Left renal pelvis (tissue), 4 donors: Measurements from ENCODE around the gene CD151. TPM values are rescaled to one million over a fixed set of nuclear protein-coding genes. Genes with fewer than 3 reads are reported as not detected.

Experiments
- DNase-seq, 4 donors: peaks; one replicate each; pipeline ENCODE4 v3.0.0-alpha.2; 2013; ENCODE audit warnings: low read depth in 4 of 4, low spot score in 3 of 4
- polyA plus RNA-seq, 4 donors: library from polyadenylated mRNA; unstranded; fragments of 120-200 nt; gene quantifications; one replicate each; pipeline ENCODE4 v1.2.1, GENCODE V29; 2013; ENCODE audit not compliant: insufficient read length in 4 of 4

The CD151 gene
- polyA plus RNA-seq, 4 donors, result 124 to 228 (median 174) TPM

DNA sequence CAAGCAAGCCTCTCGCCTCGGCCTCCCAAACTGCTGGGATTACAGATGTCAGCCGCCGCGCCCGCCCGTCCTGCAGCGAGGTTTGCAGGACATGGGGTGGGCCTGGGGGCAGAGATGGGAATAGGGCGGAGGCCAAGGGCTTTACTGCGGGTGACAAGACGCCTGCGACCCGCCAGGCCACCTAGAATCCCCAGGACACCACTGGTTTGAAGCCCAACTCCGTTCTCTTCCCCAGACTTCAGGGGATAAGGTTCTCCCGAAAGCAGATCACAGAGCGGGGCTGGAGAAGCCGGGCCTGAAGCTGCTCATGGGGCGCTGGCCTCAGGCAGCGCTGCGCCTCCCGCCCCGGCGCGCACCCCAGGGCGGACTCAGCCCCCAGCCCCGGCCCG lies 9.2 kb downstream of the CD151 start:
- no peak for DNase-seq

DNA sequence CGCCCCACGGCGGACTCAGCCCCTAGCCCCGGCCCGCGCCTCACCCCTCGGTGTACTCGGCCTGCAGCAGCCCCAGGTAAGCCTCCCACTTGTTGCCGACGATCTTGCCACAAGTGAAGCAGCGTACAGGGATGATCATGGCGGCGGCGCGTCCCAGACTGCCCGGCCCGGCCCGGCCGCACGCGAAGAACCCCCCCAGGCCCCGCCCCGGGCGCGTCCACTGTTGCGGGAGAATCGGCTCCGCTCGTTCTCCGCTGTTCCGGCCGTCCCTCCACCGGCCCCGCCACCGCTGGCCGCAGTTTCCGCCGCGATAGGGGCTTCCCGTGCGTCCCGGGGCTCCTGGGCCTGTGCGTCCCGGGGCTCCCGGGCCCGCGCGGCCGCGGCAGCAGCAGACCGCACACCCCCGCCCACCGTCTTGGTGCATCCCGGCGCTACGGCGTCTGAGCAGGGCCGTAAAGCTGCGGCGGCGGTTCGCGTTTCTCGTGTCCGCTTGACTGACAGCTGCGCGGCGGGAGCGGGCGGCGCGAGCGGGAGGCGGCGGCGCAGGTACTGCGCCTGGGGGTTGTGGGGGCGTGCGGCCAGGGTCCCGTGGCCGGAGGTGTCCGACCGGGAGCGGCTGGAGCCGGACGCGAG lies 9.7 kb downstream of the CD151 start, which contains the start of the genes POLR2L and TSPAN4:
TSS of gene POLR2L (minus strand) at position 160 of the 633 bp plus-strand sequence. CDS start at position 139, 21 bp downstream.
TSS of gene TSPAN4 (plus strand) at position 483 of the 633 bp plus-strand sequence. CDS start 7,453 bp downstream, outside the sequence.
- no peak for DNase-seq

DNA sequence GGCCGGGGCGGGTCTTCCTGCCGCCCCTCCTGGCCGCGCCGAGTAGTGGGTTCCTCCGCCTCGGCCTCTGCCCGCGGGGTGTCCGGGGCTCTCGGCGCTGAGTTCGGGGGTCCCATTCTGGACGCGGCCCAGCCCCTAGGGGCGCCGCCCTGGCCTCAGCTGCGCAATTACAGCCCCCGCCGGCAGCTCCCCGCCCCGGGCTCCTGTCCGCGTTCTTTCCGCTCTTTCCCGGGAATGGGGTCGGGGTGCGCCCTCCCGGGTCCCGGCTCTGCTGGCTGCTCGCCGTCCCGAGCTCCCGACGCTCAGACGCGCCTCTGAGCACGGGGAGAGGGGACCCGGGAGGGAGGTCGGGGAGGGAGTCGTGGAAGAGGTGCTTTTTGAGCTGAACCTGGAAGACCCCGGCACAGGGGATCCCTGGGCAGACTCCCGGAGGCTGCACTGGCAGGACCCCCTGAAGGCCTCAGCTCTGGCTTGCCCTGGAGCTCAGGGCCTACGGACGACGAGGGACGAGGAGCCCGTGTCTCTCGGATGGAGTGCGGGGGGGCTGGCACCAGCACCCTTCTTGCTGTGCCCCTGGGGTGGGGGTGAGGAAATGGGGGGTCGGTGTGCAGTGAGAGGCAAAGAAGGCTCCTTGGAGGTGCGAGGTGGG lies 10.5 kb downstream of the CD151 start:
- no peak for DNase-seq

DNA sequence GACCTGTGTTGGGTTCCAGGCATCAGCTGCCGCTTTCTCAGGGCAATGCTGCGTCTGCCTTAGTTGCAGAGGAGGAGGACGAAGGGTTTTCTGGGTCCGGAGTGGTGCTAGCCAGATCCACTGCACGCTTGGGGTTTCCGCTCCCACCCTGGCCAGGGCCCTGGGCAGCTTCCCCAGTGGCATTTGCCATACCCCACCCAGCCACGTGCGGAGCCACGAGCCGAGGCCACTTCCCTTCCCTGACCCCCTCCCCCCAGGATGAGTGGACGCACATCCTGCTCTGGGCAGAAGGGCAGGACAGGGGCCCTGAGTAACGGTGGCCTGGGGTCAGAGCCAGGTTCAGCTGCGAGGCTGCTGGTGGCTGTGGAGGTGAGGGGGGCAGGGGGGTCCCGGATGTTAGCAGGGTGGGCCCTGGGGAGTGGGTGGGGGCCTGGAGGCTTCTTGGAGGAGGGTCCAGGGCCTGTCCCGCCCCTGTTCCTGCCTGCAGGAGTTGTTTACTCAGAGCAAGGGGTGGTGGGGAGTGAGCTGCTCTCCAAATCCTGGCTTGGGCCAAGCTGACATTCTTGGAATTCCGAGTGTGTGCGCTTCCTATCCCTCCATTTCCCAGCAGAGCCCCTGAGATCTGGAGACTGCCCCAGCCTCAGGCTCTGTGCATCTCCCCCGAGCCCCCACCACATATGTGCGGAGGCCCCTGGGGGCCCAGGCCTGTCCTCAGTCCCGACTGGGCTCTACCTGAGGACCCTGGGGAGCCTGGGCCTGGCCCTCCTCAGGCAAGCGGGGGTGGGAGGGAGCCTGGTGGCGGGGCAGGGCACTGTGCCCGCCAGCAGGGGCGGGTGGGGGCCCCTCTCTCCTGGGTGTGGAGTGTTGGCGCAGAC lies 11.3 kb downstream of the CD151 start:
- no peak for DNase-seq

DNA sequence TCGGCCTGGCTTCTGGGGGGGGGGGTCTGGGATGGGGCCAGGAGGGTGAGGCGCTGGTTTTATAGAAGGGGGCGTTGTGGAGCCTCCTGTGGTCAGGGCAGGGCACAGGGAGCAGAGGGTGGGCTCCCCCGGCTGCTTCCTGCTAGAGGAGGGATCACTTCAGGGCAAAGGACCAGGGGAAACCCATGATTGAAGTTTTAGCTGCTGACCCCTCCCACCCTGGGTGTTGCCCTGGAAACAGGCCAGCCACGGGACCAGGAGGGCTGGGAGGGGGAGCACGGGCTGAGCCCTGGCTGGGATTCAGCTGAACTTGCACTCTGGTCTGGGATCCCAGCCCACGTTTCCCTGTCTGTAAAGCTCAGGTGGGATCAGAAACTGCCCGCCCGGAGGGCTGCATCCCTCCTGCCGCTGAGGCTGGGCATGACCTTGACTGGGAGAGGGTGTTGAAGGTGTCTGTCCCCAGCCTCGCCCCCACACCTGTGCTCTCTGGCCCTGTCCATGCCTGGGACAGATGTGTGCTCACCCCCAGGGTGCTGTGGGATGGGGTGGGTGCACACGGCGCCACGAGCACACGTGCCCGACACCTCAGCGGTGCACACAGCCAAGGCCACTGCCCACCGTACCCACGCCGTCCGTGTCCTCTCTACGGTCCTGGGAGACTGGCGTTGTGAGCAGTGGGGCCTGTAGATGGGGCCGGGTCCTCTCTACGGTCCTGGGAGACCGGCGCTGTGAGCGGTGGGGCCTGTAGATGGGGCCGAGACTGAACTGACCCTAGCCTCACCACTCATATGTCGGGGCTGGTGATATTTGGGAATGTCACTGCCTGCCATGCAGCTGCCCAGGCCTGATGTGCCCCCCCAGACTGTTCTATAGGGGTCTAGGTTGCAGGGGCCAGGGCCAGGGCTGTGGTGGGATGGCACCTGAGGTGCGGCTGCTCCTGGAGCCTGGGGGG lies 12.2 kb downstream of the CD151 start:
- DNase-seq, result peak in 1 of 4 donors; percentile 75

DNA sequence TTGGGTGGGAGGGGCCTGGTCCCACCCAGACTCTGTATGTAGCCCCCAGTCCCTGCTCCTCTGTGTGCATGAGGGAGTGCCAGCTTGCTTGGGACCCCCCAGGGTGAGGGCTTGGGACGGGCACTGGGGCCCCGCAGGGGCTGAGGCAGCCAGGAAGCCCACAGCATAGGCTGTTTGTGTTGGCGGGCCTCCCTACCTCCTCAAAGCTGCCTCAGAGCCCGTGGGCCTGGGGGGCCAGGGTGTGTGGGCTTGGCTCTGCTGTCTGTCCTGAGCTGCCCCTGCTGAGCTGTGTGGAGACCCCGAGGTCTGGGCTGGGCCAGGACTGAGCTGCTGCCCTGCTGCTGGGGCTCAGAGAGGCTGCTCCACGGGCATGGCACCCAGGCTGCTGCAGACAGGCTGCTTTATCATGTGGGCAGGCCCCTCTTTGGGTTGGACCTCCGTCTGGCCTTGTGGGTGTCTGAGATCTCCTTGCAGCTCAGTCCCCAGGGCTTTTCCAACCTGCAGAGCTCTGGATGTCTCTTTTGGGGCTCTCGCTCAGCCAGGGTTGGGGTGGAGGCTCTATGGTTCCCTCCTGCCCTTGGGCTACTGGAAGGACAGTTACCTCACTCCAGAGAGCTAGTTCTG lies 13.2 kb downstream of the CD151 start:
- no peak for DNase-seq

DNA sequence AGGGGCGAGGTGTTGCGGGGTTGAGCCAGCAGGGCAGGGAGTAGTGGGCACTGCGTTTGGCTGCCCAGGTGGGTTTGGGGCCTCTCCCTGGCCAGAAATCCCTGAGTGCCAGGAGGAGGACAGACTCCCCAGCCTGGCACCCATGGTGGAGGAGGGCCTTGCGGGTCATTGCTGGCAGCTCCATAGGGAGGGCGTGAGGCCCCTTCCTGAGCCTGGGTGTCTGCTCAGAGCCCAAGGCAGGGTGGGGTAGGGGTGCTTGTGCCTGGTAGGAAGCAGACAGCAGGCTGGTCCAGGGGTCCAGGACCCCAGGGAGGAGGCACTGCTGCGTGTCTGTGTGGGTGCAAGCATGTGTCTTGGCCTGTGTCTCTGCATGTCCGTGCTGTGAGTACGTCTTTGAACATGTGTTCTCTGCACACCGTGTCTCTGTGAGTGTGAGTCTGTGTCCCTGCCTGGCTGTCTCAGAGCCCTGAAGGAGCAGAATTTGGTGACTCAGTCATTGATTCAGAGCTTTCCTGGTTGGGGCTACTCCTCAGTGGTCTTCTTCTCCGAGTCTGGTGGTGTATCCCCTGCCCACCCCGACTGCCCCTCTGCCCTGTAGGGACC lies 13.8 kb downstream of the CD151 start:
- no peak for DNase-seq

DNA sequence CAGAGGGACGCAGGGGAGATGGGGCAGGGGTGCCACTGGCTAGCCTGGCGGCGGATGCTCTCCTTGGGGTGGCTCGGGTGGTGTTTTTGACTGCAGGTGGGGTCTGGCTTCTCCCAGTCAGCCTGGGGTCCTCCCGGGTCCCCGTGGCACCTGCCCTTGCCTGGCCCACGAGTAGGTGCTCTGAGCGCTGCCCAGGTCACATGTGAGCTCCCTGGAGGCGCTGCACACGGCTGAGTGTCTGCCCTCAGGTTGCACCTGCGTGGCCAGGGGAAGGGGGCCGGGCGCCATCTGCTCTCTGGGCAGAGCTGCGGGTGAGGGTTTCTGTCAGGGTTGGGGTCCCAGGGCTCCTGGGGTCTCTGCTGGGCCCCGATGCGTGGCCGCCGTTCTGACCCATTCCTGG lies 15.1 kb downstream of the CD151 start:
- no peak for DNase-seq

DNA sequence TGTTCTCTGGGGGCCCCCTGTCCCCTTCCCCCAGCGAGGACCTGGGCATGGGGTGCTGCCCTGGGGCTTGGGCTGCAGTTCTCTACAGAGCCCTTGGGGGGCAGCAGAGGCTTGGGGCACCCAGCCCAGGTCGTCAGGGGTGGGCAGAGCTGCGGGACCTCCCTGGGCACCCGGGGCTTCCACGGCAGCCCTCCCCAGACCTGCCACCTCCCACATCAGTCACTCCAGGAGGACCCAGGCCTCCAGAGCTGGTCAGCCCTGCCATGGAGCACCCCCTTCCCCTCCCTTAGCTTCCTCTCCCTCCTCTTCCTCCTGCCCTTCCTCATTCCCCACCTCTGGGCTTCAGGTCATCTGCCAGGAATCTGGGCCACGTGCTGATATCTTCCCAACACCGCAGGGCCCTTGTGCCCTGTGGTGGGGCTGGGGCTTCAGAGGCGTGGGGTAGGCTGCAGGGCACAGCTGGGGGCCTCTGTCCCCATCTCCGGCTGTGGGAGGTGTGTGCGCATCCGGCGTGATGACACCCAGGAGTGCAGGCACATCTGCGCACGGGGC lies 15.7 kb downstream of the CD151 start:
- no peak for DNase-seq

DNA sequence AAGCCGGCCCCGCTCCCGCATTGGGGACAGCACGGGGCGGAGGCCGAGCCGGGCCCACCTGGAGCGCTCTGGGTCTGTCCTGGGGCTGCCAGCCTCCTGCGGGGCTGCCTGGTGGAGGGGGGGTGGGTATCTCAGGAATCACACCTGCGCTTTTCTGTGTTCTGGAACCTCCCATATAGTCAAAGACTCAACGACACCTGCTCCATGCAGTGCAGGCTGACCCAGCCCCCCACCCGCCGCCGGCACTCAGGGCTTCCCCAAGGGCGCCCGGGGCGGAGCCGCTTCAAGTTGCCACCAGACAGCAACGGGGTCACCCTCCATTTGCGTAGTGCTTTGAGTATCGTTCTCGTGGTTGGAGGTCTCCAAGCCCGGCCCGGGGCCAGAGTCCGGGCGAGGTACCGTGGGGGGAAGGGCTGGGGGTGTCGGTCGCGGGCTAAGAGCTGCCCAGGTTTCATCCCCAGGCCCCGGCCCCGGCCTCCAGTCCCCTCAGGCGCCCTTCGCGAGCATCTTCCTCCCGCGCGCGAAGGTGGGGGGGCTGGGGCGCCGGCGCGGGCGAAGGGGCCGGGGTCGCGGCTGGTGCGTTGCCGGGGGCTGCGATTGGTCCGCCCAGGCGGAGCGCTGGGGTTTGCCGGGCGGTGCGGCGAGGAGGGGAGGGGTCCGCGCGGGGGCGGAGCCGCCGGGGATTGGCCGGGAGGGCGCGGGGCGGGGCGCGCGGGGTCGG lies 16.5 kb downstream of the CD151 start:
- DNase-seq, result no peak

DNA sequence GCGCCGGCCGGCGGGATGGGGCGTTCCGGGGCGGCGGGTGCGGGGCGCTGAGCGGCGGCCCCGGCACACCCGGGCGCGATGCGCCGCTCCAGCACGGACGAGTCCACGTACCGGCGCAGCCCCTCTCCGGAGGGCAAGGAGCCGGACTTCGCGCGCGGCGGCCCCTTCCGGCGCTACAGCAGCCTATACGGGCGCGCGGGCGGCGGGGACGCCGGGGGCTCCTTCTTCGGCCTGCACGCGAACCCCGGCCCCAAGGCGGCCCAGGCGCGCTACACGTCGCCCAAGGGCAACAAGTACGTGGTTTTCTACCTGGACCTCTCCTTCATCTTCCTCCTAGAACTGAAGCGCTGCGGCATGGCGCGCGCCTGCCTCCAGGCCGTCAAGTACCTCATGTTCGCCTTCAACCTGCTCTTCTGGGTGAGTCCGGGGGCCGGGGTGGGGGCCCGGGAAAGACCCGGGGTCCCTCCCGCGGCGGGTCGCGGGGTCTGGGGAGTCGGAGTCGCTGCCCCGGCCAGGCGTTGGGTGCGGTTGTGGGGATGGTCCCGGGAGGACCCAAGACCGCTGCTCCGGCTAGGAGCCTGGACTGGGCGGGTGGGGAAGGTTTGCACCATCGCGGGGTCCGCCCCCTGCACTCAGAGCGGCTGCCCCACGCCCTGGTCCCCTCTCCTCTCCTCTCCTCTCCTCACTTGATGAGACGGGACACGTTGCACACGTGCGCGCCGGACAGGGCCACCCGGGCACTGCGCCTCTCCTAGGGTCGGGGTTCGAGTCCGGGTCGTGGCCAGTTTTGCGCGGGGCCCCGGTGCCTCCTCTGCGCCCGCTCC lies 17.4 kb downstream of the CD151 start:
- DNase-seq, result no peak

DNA sequence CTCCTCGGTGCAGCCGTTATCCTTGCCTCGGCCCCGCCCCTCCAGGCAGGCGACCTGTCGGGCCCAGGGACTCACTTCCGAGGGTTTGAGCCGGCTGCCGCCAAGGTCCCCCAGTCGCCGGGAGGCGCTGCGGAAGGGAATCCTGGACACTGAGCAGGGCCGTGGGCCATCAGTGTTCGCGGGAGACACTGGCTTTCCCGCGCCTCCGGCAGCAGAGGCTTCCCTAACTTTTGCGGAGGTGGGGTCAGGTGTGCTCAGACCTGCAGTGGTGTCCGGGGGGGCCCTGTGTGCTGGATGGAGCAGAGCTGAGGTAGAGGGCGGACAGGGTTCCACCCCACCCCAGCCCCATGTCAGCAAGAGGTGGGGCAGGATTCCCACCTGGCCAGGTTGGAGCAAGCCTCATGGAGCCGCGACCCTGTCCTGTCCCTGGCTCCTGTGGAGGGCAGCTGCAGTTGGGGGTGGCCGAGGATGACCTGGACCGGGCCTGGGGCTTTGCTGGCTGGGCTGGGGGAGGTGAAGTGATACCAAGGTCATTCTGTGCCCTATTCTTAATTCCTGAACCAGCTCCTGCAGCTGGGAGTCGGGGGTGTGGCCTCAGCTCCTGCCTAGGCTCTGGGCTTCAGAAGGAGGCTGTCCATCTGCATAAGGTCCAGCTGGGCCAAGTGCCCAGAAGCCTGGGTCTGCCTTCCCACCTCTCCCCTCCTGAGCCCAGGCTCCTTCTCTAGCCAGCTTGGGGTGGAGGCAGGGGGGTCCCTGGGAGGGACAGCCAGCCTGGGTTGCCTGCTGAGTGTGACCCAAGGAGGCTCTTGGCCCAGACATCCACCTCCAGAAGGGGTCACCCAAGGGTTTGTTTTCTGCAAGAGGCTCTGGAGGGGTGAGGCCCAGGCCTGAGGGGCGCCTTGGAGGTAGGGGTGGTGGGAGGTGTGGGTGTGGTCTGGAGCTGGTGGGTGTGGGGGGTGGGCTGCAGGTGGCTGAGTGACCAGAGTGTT lies 18.3 kb downstream of the CD151 start:
- DNase-seq, result no peak

DNA sequence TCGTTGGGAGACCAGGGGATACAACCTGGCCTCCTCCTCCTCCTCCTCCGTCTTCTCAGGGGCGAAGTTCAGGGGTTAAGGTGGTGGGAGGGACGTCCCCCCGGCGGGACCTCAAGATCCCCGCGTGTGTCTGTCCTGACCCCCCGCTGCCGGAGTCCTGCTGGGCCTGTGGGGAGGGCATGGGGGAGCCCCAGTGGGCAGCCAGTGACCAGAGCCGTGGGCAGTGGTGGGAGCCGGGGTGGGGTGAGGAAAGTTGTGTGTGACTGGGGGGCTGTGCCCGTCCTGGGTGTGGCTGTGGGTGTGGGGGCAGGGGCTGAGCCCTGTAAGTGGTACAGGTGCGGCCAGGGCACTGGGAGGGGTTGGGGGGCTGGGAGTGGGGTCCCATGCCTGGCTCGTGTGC lies 20.0 kb downstream of the CD151 start:
- DNase-seq, result no peak

DNA sequence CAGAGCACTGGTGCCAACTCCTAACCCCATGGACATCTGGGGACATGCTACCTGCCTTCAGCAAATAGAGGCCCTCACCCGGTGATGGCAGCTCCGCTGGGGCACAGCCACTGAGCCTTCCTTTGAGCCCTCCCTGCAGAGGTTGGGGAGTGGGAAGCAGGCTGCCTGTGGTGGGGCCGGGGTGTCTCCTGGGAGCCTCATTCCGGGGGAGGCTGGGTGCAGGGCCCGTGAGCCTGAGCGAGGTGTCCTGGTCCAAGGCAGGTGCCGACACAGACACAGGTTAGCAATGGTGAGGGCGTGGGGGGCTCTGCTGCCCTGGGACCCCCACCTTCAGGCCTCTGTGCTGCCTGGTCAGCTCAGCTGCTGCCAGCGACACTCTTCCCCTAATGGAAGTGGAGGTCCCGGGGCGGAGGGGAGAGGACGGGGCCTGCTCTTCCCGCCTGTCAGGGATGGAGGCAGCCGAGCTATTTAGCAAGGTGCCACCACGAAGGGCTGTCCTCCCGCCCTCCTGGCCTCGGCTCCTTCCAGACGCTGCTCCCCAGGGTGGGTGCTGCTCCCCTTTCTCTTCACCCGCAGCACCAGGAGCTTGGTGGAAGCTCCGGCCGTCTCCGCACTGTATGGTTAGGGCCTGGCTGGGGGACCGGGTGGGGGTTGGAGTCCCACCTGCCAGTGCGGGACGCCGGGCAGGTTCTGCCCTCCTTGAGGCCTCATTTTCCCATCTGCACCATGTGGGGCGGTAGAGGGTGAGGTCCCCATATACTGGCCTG lies 21.1 kb downstream of the CD151 start:
- DNase-seq, result no peak

DNA sequence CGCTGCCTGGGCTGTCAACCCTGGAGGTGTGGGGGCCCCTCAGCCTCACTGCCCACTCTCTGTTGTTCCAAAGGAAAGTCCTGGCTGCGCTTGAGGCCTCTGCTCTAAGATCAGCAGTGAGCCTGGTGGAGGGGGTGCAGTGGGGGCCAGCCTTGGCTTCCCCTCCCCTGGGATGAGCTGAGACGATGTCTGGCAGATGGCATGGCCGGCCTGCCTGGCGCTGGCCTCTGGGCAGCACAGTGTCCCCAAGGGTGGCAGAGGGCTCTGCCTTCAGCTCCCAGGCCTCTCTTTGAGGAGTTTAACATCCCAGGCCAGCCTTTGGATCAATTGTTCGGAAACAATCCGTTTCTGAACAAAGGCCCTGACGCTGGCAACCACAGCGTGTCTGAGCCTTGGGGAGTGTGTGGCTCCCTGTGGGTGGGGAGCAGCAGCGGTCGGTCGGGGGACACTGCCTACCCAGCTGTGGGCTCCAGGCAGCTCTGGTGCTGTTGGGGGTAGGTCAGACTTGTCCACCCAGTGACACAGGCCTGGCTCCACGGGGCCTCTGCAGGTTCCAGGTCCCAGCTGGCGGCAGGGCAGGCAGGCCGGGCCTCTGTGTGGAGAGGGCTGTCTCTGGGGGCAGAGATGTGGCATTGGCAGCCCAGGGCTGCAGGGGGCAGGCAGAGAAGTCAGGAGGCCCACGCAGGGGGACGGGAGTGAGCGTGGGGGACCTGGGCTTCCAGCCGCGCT lies 22.0 kb downstream of the CD151 start:
- DNase-seq, result no peak
